WTC11 (cell line): ENCODE measurements around the gene RHBDD1. TPM values are rescaled to one million over a fixed set of nuclear protein-coding genes. Genes with fewer than 3 reads are reported as not detected.

ENCODE experiments used
- CREB1 ChIP-seq: sonication (generic); formaldehyde crosslinking; IDR thresholded peaks from 2 replicates; pipeline ENCODE4 v1.8.0; 2023; ENCODE audit warnings: mild to moderate bottlenecking, missing genetic modification reagents
- FOXK1 ChIP-seq: sonication (generic); formaldehyde crosslinking; IDR thresholded peaks from 2 replicates; pipeline ENCODE4 v1.8.0; 2022; ENCODE audit warnings: mild to moderate bottlenecking, moderate library complexity, missing genetic modification reagents
- FOXP1 ChIP-seq: sonication (generic); formaldehyde crosslinking; IDR thresholded peaks from 2 replicates; pipeline ENCODE4 v1.8.0; 2022; ENCODE audit warnings: missing genetic modification reagents, mild to moderate bottlenecking, moderate library complexity, borderline replicate concordance
- JUN ChIP-seq: sonication (generic); formaldehyde crosslinking; IDR thresholded peaks from 2 replicates; pipeline ENCODE4 v1.8.0; 2023; ENCODE audit warnings: mild to moderate bottlenecking, missing genetic modification reagents
- MYBL2 ChIP-seq: sonication (generic); formaldehyde crosslinking; IDR thresholded peaks from 2 replicates; pipeline ENCODE4 v1.8.1; 2023; ENCODE audit warnings: mild to moderate bottlenecking, moderate library complexity, missing genetic modification reagents
- NFE2L1 ChIP-seq: sonication (generic); formaldehyde crosslinking; IDR thresholded peaks from 2 replicates; pipeline ENCODE4 v1.8.1; 2023; ENCODE audit warnings: missing genetic modification reagents
- NR1H2 ChIP-seq: sonication (generic); formaldehyde crosslinking; IDR thresholded peaks from 2 replicates; pipeline ENCODE4 v1.9.0; 2021; ENCODE audit warnings: mild to moderate bottlenecking, moderate library complexity, missing genetic modification reagents
- RELA ChIP-seq: sonication (generic); formaldehyde crosslinking; IDR thresholded peaks from 2 replicates; pipeline ENCODE4 v1.8.1; 2022; ENCODE audit warnings: missing genetic modification reagents, mild to moderate bottlenecking, borderline replicate concordance
- SMAD3 ChIP-seq: sonication (generic); formaldehyde crosslinking; IDR thresholded peaks from 2 replicates; pipeline ENCODE4 v1.8.0; 2022; ENCODE audit warnings: missing genetic modification reagents, mild to moderate bottlenecking, borderline replicate concordance
- TEAD1 ChIP-seq: sonication (generic); formaldehyde crosslinking; IDR thresholded peaks from 2 replicates; pipeline ENCODE4 v1.8.0; 2022; ENCODE audit warnings: mild to moderate bottlenecking, missing genetic modification reagents
- TEAD4 ChIP-seq: sonication (generic); formaldehyde crosslinking; IDR thresholded peaks from 2 replicates; pipeline ENCODE4 v1.8.0; 2022; ENCODE audit warnings: mild to moderate bottlenecking, missing genetic modification reagents
- ZNF263 ChIP-seq: sonication (generic); formaldehyde crosslinking; IDR thresholded peaks from 2 replicates; pipeline ENCODE4 v1.8.1; 2022; ENCODE audit warnings: low read depth, mild to moderate bottlenecking, moderate library complexity, missing genetic modification reagents
- total RNA-seq: library from RNA; stranded (reverse); gene quantifications from 3 replicates; pipeline ENCODE4 v1.2.3, GENCODE V29; 2021
- TF ChIP-seq, protein P1 (sequence below): sonication (generic); formaldehyde crosslinking; IDR thresholded peaks from 2 replicates; pipeline ENCODE4 v1.8.0; 2023; ENCODE audit warnings: mild to moderate bottlenecking, missing genetic modification reagents
- TF ChIP-seq, protein P2 (sequence below): fragments of 250-450 bp; sonication (Bioruptor Pico); IDR thresholded peaks from 2 replicates; pipeline ENCODE4 v1.9.0; 2021; ENCODE audit warnings: mild to moderate bottlenecking, borderline replicate concordance
- TF ChIP-seq, protein P3 (sequence below): sonication (generic); formaldehyde crosslinking; IDR thresholded peaks from 2 replicates; pipeline ENCODE4 v1.8.1; 2023; ENCODE audit warnings: mild to moderate bottlenecking, missing genetic modification reagents, borderline replicate concordance
- TF ChIP-seq, protein P4 (sequence below): sonication (generic); formaldehyde crosslinking; IDR thresholded peaks from 2 replicates; pipeline ENCODE4 v1.8.1; 2023; ENCODE audit warnings: mild to moderate bottlenecking, missing genetic modification reagents
- TF ChIP-seq, protein P5 (sequence below): sonication (generic); formaldehyde crosslinking; IDR thresholded peaks from 2 replicates; pipeline ENCODE4 v1.8.0; 2022; ENCODE audit warnings: mild to moderate bottlenecking, missing genetic modification reagents
- TF ChIP-seq, protein P6 (sequence below): sonication (generic); formaldehyde crosslinking; conservative IDR thresholded peaks from 2 replicates; pipeline ENCODE4 v1.8.1; 2022; ENCODE audit warnings: mild to moderate bottlenecking, missing genetic modification reagents
- TF ChIP-seq, protein P7 (sequence below): sonication (generic); formaldehyde crosslinking; IDR thresholded peaks from 2 replicates; pipeline ENCODE4 v1.8.1; 2023; ENCODE audit warnings: mild to moderate bottlenecking, moderate library complexity, missing genetic modification reagents
- TF ChIP-seq, protein P8 (sequence below): sonication (generic); formaldehyde crosslinking; IDR thresholded peaks from 2 replicates; pipeline ENCODE4 v1.8.0; 2022; ENCODE audit warnings: missing genetic modification reagents

Gene RHBDD1
- total RNA-seq, 1 experiment from 2014 or later, result 25.7 TPM

DNA sequence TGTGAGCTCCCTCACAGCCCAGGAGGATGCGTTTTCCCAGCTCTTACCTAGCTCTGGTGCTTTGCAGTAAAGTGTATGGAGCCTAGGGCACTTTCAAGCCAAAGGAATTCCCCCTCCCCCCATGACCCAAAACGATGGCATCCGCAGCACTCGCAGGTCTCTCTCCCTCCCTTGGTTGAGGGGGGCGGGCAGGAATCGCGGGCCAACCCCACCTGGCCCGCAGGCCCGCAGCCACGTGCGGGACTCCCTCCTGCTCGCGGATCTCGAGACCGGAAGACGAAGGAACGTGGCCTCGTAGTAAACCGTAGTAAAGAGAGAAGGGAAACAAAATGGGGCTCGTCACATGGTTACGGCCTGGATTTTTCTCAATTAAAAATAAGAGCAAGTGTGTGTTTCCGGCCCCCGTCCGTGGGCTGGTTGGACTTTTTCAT is 44.8 kb upstream of the RHBDD1 start (continued):
- TF ChIP-seq, protein P1, sequence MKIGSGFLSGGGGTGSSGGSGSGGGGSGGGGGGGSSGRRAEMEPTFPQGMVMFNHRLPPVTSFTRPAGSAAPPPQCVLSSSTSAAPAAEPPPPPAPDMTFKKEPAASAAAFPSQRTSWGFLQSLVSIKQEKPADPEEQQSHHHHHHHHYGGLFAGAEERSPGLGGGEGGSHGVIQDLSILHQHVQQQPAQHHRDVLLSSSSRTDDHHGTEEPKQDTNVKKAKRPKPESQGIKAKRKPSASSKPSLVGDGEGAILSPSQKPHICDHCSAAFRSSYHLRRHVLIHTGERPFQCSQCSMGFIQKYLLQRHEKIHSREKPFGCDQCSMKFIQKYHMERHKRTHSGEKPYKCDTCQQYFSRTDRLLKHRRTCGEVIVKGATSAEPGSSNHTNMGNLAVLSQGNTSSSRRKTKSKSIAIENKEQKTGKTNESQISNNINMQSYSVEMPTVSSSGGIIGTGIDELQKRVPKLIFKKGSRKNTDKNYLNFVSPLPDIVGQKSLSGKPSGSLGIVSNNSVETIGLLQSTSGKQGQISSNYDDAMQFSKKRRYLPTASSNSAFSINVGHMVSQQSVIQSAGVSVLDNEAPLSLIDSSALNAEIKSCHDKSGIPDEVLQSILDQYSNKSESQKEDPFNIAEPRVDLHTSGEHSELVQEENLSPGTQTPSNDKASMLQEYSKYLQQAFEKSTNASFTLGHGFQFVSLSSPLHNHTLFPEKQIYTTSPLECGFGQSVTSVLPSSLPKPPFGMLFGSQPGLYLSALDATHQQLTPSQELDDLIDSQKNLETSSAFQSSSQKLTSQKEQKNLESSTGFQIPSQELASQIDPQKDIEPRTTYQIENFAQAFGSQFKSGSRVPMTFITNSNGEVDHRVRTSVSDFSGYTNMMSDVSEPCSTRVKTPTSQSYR (CRISPR knock-in tag), result peak; percentile 96
- TF ChIP-seq TEAD4 (CRISPR knock-in tag) (peak; percentile 77; the same call in 1 of the 2 replicates), MYBL2 (CRISPR knock-in tag) (peak; percentile 91), CREB1 (CRISPR knock-in tag) (peak; percentile 96), SMAD3 (CRISPR knock-in tag) (peak; percentile 90; the same call in 1 of the 2 replicates), NR1H2 (CRISPR knock-in tag) (peak; percentile 77), JUN (CRISPR knock-in tag) (peak; percentile 88), RELA (CRISPR knock-in tag) (no peak), FOXK1 (CRISPR knock-in tag) (peak; percentile 49; the same call in 1 of the 2 replicates), ZNF263 (no peak), NFE2L1 (peak; percentile 80), FOXP1 (CRISPR knock-in tag) (peak; percentile 91), TEAD1 (CRISPR knock-in tag) (peak; percentile 94)
- TF ChIP-seq, protein P2, sequence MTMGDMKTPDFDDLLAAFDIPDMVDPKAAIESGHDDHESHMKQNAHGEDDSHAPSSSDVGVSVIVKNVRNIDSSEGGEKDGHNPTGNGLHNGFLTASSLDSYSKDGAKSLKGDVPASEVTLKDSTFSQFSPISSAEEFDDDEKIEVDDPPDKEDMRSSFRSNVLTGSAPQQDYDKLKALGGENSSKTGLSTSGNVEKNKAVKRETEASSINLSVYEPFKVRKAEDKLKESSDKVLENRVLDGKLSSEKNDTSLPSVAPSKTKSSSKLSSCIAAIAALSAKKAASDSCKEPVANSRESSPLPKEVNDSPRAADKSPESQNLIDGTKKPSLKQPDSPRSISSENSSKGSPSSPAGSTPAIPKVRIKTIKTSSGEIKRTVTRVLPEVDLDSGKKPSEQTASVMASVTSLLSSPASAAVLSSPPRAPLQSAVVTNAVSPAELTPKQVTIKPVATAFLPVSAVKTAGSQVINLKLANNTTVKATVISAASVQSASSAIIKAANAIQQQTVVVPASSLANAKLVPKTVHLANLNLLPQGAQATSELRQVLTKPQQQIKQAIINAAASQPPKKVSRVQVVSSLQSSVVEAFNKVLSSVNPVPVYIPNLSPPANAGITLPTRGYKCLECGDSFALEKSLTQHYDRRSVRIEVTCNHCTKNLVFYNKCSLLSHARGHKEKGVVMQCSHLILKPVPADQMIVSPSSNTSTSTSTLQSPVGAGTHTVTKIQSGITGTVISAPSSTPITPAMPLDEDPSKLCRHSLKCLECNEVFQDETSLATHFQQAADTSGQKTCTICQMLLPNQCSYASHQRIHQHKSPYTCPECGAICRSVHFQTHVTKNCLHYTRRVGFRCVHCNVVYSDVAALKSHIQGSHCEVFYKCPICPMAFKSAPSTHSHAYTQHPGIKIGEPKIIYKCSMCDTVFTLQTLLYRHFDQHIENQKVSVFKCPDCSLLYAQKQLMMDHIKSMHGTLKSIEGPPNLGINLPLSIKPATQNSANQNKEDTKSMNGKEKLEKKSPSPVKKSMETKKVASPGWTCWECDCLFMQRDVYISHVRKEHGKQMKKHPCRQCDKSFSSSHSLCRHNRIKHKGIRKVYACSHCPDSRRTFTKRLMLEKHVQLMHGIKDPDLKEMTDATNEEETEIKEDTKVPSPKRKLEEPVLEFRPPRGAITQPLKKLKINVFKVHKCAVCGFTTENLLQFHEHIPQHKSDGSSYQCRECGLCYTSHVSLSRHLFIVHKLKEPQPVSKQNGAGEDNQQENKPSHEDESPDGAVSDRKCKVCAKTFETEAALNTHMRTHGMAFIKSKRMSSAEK (CRISPR knock-in tag), result peak; percentile 91; the same call in 1 of the 2 replicates
- TF ChIP-seq, protein P3, sequence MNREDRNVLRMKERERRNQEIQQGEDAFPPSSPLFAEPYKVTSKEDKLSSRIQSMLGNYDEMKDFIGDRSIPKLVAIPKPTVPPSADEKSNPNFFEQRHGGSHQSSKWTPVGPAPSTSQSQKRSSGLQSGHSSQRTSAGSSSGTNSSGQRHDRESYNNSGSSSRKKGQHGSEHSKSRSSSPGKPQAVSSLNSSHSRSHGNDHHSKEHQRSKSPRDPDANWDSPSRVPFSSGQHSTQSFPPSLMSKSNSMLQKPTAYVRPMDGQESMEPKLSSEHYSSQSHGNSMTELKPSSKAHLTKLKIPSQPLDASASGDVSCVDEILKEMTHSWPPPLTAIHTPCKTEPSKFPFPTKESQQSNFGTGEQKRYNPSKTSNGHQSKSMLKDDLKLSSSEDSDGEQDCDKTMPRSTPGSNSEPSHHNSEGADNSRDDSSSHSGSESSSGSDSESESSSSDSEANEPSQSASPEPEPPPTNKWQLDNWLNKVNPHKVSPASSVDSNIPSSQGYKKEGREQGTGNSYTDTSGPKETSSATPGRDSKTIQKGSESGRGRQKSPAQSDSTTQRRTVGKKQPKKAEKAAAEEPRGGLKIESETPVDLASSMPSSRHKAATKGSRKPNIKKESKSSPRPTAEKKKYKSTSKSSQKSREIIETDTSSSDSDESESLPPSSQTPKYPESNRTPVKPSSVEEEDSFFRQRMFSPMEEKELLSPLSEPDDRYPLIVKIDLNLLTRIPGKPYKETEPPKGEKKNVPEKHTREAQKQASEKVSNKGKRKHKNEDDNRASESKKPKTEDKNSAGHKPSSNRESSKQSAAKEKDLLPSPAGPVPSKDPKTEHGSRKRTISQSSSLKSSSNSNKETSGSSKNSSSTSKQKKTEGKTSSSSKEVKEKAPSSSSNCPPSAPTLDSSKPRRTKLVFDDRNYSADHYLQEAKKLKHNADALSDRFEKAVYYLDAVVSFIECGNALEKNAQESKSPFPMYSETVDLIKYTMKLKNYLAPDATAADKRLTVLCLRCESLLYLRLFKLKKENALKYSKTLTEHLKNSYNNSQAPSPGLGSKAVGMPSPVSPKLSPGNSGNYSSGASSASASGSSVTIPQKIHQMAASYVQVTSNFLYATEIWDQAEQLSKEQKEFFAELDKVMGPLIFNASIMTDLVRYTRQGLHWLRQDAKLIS (CRISPR knock-in tag), result peak; percentile 83; the same call in 1 of the 2 replicates
- TF ChIP-seq, protein P4, sequence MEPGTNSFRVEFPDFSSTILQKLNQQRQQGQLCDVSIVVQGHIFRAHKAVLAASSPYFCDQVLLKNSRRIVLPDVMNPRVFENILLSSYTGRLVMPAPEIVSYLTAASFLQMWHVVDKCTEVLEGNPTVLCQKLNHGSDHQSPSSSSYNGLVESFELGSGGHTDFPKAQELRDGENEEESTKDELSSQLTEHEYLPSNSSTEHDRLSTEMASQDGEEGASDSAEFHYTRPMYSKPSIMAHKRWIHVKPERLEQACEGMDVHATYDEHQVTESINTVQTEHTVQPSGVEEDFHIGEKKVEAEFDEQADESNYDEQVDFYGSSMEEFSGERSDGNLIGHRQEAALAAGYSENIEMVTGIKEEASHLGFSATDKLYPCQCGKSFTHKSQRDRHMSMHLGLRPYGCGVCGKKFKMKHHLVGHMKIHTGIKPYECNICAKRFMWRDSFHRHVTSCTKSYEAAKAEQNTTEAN (CRISPR knock-in tag), result peak; percentile 76; the same call in 1 of the 2 replicates
- TF ChIP-seq, protein P5, sequence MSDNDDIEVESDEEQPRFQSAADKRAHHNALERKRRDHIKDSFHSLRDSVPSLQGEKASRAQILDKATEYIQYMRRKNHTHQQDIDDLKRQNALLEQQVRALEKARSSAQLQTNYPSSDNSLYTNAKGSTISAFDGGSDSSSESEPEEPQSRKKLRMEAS, result peak; percentile 98
- TF ChIP-seq, protein P6, sequence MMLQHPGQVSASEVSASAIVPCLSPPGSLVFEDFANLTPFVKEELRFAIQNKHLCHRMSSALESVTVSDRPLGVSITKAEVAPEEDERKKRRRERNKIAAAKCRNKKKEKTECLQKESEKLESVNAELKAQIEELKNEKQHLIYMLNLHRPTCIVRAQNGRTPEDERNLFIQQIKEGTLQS (CRISPR knock-in tag), result no peak
- TF ChIP-seq, protein P7, sequence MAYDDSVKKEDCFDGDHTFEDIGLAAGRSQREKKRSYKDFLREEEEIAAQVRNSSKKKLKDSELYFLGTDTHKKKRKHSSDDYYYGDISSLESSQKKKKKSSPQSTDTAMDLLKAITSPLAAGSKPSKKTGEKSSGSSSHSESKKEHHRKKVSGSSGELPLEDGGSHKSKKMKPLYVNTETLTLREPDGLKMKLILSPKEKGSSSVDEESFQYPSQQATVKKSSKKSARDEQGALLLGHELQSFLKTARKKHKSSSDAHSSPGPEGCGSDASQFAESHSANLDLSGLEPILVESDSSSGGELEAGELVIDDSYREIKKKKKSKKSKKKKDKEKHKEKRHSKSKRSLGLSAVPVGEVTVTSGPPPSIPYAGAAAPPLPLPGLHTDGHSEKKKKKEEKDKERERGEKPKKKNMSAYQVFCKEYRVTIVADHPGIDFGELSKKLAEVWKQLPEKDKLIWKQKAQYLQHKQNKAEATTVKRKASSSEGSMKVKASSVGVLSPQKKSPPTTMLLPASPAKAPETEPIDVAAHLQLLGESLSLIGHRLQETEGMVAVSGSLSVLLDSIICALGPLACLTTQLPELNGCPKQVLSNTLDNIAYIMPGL, result peak; percentile 15; the same call in 1 of the 2 replicates
- TF ChIP-seq, protein P8, sequence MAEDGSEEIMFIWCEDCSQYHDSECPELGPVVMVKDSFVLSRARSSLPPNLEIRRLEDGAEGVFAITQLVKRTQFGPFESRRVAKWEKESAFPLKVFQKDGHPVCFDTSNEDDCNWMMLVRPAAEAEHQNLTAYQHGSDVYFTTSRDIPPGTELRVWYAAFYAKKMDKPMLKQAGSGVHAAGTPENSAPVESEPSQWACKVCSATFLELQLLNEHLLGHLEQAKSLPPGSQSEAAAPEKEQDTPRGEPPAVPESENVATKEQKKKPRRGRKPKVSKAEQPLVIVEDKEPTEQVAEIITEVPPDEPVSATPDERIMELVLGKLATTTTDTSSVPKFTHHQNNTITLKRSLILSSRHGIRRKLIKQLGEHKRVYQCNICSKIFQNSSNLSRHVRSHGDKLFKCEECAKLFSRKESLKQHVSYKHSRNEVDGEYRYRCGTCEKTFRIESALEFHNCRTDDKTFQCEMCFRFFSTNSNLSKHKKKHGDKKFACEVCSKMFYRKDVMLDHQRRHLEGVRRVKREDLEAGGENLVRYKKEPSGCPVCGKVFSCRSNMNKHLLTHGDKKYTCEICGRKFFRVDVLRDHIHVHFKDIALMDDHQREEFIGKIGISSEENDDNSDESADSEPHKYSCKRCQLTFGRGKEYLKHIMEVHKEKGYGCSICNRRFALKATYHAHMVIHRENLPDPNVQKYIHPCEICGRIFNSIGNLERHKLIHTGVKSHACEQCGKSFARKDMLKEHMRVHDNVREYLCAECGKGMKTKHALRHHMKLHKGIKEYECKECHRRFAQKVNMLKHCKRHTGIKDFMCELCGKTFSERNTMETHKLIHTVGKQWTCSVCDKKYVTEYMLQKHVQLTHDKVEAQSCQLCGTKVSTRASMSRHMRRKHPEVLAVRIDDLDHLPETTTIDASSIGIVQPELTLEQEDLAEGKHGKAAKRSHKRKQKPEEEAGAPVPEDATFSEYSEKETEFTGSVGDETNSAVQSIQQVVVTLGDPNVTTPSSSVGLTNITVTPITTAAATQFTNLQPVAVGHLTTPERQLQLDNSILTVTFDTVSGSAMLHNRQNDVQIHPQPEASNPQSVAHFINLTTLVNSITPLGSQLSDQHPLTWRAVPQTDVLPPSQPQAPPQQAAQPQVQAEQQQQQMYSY (CRISPR knock-in tag), result no peak; the same call in 1 of the 2 replicates
